Measurements from ENCODE around the gene PTPRT. TPM values are rescaled to one million over a fixed set of nuclear protein-coding genes. Genes with fewer than 3 reads are reported as not detected.
A peak's percentile ranks its signal among the peaks of the same experiment; 100 is the strongest.

The PTPRT gene
- total and polyA plus RNA-seq, 2 of the 4 experiments (the other 2 are of a cell fraction) = not detected

GRCh38 chr20:42945234-42945994 lies 244.3 kb downstream of the PTPRT start:
- H2BK15ac ChIP-seq (ENCODE audit: low read depth, low read length) = no peak overlapping the region
- peaks cover 32% of the 10 kb centered on the region for H3K9me3 ChIP-seq (ENCODE audit: control insufficient read depth, insufficient read depth, low read length)
- H3K27ac ChIP-seq (ENCODE audit: insufficient read depth, low read length) = no peak overlapping the region
- ChIA-PET CTCF (no interaction called here), POLR2A (ENCODE audit: unreplicated experiment) (no interaction called here)
- no peak overlapping the region for H3K4me2 ChIP-seq (ENCODE audit: low read depth, low read length)
- H3K9me1 ChIP-seq (ENCODE audit: insufficient read depth, low read length) = no peaks in the 10 kb centered on the region
- no peak overlapping the region for H3K56ac ChIP-seq (ENCODE audit: extremely low read depth, insufficient read depth, low read length)
- no peak overlapping the region for H3K18ac ChIP-seq (ENCODE audit: low read depth, low read length)
- dilution Hi-C loops (cut with HindIII; ENCODE audit: low sequenced_read_pairs, unreplicated experiment) (no loop called here), in situ Hi-C loops (cut with MboI; ENCODE audit: low sequenced_read_pairs) (no loop called here), intact Hi-C loops (cut with micrococcal nuclease) (no loop called here)
- no peak overlapping the region for H3K9ac ChIP-seq (ENCODE audit: low read depth, low read length)
- H3K14ac ChIP-seq (replicated peaks; ENCODE audit: low read depth, low read length) = no peak overlapping the region
- 0% methylated on average over 5 of the region's 10 CpGs; no CpG with 5 or more reads in 1 of the 2 experiments for WGBS, 2 experiments (ENCODE audit: extremely low coverage in 2 of 2, insufficient read length in 1 of 2)
- H4K91ac ChIP-seq (ENCODE audit: insufficient read depth, low read depth, low read length) = no peak overlapping the region
- no peaks in the 10 kb centered on the region for H3K4me1 ChIP-seq (ENCODE audit: control insufficient read depth, insufficient read depth, low read length)
- no peak overlapping the region for H2AFZ ChIP-seq (replicated peaks; ENCODE audit: low read length, poor library complexity)
- no peak overlapping the region for H3K23ac ChIP-seq (ENCODE audit: low read depth, low read length)
- no peak overlapping the region for H3K4me3 ChIP-seq (ENCODE audit: insufficient read depth, low read depth, low read length)
- no peak overlapping the region for H3K4ac ChIP-seq (ENCODE audit: low read depth, low read length)
- no peaks in the 10 kb centered on the region for H3K79me1 ChIP-seq (ENCODE audit: low read depth in 1 of 2, low read length in 2 of 2)
- no peak overlapping the region for H4K5ac ChIP-seq (ENCODE audit: low read depth, low read length)
- no peak overlapping the region for H2BK5ac ChIP-seq (ENCODE audit: low read depth, low read length, poor library complexity, severe bottlenecking)
- H3K27me3 ChIP-seq (ENCODE audit: control insufficient read depth, insufficient read depth, low read length) = no peaks in the 10 kb centered on the region
- no peak overlapping the region for H4K8ac ChIP-seq (ENCODE audit: low read depth in 2 of 2, low read length in 2 of 2)
- no peak overlapping the region for H2AK9ac ChIP-seq (replicated peaks; ENCODE audit: low read depth, low read length, poor library complexity)
- H2BK120ac ChIP-seq (ENCODE audit: low read depth, low read length) = no peak overlapping the region
- H3K36me3 ChIP-seq (ENCODE audit: control insufficient read depth, insufficient read depth, low read length) = no peaks in the 10 kb centered on the region
- H4K20me1 ChIP-seq (ENCODE audit: insufficient read depth, low read length) = no peaks in the 10 kb centered on the region
- peak; percentile 55; the same call in 1 of the 2 replicates for TF ChIP-seq CEBPB (IDR thresholded peaks at IDR 0.05; ENCODE audit: low read depth, low read length)
- TF ChIP-seq RFX5 (IDR thresholded peaks at IDR 0.05; ENCODE audit: low read depth, low read length) = no peak
- H2BK20ac ChIP-seq (ENCODE audit: low read depth, low read length) = no peak overlapping the region
- no TSS peak for BruUV-seq (replicated peaks)
- H2AK5ac ChIP-seq (ENCODE audit: low read depth, low read length) = no peak overlapping the region
- ATAC-seq (ENCODE audit: low read depth) (no peak), DNase-seq (no peak)

Measured in IMR-90 (cell line).